GM18868 (cell line): Measurements from ENCODE around the gene CITED4.

Source experiments
- ATAC-seq: cut with Tn5 transposase; IDR thresholded peaks from one replicate; pipeline ENCODE4 v1.9.1; 2021; ENCODE audit warnings: mild to moderate bottlenecking, moderate library complexity; ENCODE audit not compliant: unreplicated experiment

Gene CITED4

DNA sequence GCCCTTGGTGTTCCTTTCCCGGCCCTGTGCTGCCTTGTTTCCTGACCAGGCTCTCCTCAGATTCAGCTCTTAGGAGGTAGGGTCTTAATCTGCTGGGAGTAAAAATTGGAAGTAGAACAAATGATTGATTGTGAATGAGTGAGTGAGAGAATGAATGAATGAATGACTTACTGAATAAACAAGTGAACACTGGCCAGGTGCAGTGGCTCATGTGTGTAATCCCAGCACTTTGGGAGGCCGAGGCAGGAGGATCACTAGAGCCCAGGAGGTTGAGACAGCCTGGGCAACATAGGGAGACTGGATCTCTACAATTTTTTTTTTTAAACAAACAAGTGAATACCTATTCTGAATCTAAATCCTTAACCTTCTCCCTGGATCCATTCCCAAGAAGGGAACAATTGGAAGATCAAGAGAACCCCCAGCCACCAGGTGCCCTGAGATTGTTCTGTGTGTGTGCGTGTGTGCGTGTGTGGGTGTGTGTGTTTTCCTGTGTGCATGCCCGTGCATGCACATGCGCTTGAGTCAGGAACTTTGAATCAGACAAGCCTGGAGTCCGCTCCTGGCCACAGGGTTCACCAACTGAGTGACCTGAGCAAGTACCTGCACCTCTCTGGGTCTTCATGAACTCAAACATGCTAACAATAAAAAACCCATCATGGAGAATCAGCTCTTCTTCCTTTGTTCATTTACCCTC lies 24.3 kb upstream of the CITED4 start:
- ATAC-seq, result no peak

DNA sequence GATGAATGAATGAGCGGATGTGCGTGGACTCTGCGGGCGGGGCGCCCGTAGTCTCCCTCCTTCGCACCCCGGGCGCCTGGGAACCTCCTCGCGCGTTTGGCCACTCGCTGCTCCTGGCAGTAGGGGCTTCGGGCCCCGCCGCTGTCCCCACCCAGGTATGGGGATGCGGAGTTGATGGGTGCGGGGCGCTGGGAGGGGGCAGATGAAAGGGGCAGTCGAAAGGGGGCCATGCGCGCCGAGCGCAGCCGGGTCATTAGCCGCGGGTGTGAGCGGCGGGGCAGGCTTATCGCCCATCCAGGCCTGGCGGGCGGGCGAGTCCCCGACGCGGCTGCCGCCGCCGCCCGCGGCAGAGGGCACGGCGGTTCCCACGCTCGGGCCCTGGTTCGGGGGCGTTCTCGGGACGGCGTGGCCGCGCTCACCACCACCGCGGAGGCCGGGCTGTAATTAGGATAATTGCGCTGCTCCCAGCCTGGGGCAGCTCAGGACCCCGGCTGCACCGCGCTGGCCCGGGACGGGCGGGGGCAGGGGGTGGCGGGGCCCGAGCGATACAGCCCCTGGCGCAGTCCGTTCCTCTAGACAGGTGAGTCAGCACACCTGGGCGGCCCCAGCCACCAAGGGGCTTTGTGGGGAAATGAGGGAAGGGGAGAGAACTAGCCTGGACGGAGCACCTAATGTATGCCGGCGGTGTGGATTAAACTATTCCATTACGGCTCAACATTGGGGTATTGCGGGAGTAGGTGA lies 22.1 kb upstream of the CITED4 start:
- no peak for ATAC-seq

DNA sequence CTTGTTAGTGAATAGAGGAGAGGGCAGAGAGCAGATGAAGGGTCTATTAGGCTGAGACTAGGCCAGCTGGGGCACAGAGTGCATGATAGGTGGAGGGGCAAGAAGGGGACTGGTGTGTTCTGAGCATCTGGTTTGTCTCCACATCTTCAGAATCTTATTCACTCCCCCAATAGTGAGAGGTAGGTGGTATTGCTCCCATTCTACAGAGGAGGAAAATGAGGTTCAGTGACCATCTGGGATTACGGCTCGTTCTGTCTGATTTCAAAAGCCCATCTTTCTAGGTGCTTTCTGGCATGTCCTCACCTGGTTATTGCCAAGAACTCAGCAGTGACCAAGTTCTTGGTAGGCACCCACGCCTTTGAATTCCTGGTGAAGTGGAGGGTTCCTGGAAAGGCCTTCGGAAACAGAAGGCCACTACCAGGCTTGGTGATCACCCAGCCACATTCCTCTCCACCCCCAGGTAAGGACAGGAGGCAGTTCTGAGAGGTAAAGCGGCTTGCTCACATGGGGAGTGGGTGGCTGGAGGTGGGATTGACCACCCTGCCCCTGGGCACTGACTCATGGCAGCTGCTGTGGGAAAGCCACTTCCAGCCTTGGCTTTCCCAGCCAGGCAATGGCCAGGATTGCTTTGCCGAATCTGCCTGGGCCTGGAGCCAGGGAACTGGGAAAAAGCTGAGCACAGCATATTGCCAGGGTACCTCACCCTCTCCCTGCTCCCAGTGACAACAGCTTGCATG lies 18.8 kb upstream of the CITED4 start:
- ATAC-seq, result no peak

DNA sequence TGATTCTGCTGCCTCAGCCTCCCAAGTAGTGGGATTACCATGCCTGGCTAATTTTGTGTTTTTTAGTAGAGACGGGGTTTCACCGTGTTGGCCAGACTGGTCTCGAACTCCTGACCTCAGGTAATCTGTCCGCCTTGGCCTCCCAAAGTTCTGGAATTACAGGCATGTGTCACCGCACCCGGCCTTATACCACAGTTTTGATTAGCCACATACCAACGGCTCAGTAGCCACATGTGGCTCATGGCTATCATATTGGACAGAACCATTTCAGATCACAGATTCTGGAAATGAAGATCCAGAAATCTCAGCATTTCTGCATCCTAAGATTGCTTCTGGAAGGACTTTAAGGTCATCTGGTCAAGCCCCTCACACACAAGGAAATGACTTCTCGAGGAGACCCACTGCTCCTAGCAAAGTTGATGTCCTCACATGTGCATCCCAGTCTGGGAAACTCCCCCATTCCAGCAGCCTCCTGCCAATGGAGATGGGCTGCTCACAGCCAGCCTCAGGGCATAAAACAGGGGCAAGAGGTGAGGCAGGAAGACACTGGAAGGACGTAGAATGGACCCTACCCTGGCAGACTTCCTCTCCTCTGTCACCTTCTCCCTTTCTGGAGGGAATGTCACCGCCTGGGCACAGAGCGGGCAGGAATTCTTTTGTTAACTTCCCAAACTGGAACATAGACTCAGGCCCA lies 17.5 kb upstream of the CITED4 start:
- no peak for ATAC-seq

DNA sequence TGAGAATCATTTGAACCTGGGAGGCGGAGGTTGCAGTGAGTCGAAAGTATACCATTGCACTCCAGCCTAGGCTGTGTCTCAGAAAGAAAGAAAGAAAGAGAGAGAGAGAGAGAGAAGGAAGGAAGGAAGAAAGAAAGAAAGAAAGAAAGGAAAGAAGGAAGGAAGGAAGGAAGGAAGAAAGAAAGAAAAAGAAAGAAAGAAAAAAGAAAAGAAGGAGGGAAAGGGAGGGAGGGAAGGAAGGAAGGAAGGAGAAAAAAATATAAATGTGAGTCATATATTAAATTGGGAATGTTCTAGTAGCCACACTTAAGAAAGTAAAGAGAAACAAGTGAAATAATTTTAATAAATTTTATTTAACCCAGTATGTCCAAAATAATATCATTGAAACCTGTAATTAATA lies 16.7 kb upstream of the CITED4 start:
- ATAC-seq, result no peak

GRCh38 chr1:40877698-40878097 lies 15.5 kb upstream of the CITED4 start:
- ATAC-seq, result no peak

DNA sequence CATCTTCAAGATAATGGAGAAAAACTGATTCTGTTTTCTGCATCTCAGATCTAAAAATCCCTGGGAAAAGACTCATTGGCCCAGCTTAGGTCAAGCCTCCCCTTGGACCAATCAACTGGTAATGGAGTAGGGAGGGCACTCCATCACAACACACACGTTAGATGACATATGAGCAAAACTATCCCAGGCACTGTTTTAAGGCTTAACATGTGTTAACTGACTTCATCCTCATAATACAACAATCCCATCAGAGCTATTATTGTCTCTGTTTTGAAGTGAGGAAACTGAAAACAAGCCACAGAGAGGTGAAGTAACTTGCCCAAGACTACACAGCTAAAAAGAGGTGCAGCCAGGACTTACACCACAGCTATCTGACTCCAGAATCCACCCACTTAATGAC lies 14.7 kb upstream of the CITED4 start:
- ATAC-seq, result no peak

GRCh38 chr1:40876436-40876761 lies 14.2 kb upstream of the CITED4 start:
- ATAC-seq, result no peak

- ATAC-seq, result no peak
Observed at GRCh38 chr1:40873863-40874472, 11.8 kb upstream of the CITED4 start.

DNA sequence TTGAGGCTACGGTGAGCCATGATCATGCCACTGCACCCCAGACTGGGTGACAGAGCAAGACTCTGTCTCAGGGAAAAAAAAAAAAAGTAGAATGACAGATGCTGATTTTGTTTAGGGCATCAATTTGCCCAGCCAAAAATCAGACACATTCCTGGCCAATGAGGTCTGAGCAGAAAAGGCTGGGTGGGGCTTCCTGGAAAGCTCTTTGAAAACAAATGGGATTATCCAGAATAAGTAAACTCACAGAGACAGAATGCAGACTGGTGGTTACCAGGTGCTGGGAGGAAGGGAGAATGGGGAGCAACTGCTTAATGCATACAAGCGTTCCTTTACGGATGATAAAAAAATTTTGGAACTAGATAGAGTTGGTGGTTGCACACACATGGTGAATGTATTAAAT lies 10.1 kb upstream of the CITED4 start:
- no peak for ATAC-seq

DNA sequence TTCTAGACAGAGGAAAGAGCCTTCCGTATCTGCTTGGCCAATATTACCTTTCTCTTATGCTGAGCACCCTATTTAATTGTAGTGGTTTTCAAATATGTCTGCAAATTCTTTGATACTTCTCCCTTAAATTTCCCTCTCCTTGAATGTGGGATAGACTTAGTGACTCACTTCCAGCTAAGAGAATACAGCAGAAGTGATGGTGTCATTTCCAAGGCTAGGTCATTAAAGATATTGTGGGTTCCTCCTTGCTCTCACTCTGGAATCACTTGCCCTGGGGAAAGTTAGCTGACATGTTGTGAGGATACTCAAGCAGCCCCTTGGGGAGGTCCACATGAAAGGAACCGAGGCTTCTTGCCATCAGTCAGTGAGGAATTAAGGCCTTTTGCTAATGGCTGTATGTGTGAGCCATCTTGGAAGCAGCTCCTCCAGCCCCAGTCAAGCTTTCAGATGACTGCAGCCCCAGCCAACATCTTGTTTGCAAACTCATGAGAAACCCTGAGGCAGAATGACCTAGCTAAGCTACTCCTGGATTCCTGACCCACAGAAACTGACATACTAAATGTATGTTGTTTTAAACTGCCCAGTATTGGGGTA lies 8.1 kb upstream of the CITED4 start:
- no peak for ATAC-seq

DNA sequence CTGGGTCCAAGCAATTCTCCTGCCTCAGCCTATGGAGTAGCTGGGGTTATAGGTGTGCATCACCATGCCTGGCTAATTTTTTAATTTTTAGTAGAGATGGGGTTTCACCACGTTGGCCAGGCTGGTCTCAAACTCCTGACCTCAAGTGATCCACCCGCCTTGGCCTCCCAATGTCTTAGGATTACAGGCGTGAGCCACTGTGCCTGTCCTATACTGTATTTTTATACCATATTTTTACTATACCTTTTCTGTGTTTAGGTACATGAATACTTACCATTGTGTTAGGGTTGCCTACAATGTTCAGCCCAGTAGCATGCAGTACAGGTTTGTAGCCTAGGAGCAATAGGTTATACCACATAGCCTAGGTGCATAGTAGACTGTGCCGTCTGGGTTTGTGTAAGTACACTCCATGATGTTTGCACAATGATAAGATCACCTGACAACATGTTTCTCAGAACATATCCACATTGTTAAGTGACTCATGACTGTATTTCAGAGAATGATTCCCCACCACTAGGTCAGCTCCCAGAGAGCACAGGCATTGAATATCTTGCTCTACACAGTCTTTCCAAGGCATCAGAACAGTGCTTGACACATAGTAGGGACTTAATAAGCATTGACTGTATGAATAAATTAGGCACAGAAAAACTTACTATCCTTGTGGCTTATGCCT lies 6.0 kb upstream of the CITED4 start:
- no peak for ATAC-seq

DNA sequence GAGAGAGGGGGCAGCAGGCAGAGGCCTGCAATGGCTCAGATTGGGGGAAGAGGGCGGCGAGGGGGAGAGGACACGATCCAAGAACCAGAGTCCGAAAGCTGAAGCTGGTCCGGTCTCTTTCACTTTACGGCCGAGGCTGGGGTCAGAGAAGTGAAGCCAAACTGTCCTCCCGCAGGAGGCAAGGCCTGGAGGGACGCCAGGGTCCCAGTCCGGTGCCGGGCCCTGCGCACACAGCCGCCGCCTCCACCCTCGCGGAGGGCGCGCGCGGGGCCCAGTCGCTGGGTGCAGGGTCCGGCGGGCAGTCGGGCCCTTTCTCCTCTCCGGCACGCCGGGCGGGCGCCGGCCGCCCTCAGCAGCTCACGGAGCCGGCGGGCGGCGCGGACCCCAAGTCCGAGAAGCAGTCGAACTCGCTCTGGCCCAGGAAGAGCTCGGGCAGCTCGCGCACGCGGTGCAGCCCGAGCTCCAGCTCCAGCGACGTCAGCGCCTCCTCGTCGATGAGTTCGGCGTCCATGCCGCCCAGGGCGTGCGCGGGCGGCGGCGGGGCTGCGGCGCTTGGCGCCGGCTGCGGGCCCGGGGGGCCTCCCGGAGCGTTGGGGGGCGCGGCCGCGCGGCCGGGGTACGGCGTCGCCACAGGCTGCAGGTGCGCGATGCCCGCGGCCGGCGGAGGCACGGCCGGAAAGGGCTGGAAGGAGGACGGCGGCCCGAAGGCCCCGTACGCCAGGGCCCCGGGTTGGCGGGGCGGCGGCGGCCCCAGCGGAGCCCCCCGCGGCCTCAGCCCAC lies 749 bp downstream of the CITED4 start:
- ATAC-seq, result no peak

DNA sequence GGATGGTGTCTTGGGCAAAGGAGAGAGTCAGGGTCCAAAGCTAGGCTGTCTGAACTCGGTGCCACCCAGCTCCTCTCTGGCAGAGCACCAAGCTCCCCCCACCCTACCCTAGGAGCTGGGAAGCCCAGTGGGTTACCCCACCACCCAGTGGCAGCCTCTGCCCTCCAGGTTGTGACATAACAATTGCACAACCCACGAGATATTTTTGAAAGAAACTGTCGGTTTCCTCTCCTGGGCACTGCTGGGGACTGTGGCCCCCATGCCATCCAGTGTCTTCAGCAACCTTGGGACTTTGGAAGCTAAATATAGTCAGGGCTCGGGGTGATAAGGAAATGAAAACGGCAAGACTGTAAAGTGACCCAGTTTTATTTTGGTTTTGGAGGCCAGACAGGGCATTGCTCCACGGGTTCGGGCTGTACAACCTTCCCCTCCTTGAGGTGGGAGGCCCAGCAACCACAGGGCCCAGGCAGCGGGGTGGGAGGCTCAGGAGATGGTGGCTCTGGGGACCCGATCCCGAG lies 1.4 kb downstream of the CITED4 start:
- ATAC-seq, result no peak

DNA sequence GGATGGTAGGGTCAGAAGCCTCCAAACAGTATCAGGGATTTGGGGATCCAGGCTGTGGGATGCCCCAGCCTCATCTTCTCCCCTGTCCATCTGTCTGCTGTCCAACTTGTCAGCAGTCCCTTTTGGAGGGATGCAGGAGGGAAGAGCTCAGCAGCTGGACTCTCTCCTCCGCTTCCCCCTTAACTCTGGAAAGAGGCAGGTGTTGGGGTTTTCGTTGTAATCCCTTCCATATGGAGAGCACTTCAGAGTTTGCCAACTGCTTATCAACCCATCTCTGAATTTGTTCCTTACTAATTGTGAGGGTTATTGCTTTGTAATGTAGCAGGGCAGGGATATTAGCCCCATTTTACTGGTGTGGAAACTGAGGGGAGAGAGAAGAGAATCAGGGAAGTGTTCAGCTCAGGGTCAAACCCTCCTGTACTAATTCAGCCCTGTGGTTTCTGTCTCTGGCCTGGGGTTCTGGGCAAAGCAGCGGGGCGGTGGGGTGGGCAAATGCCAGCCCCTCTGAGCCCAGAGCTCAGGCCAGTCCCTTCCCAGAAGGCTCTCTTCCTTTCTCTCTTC lies 3.2 kb downstream of the CITED4 start:
- no peak for ATAC-seq

DNA sequence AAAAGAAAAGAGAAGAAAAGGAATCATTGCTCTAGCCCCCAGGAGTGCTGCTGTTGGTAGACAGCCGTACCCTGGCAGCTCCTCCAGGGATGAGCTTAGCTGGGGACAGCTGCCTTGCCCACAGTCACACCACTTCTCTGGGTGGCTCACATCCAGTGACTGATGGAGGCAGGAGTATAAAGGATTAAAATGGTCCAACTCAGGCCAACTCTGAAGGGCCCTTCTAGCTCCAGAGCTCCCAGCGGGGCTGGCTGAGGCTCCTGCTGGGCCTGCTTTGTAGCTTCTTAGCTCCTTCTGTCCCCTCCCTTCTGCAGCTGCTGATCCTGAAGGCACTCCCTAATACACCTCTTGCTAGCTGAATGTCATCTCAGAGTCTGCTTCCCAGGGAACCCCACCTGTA lies 4.4 kb downstream of the CITED4 start:
- ATAC-seq, result no peak

DNA sequence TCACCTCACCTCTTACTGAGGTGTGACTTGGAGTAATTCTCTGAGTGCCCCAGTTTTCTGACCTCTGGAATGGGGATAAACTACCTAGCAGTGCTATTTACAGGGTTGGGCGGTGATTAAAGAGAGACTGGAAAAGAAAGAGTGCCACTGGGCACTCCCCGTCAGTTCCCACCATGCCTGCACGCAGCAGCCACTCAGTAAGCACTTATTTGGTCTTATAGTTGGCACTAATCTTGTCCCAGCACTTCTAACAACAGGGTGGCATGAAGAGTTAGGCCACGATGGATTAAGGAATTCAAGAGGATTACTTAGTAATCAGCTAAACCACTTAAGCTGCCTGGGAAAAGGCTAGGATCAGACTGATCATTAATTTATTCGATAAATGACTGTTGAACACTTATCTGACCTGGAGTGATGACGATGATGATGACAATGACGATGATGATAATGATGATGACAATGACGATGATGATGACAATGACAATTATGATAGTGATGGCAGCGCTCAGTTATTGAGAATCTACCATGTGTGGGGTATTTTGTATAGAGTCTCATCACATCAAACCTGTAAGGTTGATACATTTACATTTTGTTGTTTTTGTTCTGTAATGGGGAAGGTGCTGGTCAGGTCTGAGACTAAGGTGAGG lies 5.4 kb downstream of the CITED4 start:
- no peak for ATAC-seq

GRCh38 chr1:40856116-40856515 lies 6.0 kb downstream of the CITED4 start:
- ATAC-seq, result no peak
